ENCODE results near the gene ABCC4.

Gene ABCC4

DNA sequence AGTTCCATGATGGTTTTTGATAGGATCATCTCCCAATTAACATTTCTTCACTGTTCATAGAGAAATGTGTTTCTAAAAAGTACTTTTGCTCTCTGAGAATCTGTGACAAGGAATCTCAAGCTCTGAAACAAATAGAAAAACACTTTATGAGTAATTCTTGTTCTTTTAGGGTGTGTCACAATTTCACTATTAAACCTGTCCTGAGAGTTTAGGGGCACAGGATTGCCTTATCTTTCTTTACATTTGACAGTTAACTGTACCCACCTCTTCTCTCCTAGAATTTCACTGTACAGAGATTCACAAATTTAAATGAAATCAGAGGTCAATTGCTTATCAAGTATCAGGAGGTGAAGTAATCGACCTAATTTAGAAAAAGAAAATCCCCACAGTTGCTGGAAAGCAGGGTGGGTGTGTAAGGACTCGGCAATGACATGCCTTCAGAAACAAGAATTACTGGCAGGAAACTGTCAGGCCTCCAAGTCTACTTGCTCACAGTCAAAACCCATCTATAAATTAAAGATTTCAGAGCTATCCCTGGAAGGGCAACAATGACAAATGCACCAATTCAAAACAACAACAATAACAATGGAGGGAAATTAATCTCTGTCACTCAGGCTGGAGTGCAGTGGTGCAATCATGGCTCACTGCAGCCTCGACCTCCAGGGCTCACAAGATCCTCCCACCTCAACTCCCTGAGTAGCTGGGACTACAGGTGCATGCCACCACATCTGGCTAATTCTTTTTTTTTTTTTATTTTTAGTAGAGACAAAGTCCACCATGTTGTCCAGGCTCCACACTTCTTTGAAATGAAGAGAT is 250.2 kb downstream of the ABCC4 start:
- in situ Hi-C loops (cut with MboI; ENCODE audit: low sequenced_read_pairs) = no loop called here
- no peaks in the 10 kb centered on the region for H3K9me3 ChIP-seq
- no peaks in the 10 kb centered on the region for H3K27me3 ChIP-seq (ENCODE audit: low read depth)
- H3K4me1 ChIP-seq = peaks cover 12% of the 10 kb centered on the region
- H3K36me3 ChIP-seq (replicated peaks) = no peaks in the 10 kb centered on the region
- no peak overlapping the region for H3K4me3 ChIP-seq
- no peak for DNase-seq (ENCODE audit: low spot score in 2 of 2)

DNA sequence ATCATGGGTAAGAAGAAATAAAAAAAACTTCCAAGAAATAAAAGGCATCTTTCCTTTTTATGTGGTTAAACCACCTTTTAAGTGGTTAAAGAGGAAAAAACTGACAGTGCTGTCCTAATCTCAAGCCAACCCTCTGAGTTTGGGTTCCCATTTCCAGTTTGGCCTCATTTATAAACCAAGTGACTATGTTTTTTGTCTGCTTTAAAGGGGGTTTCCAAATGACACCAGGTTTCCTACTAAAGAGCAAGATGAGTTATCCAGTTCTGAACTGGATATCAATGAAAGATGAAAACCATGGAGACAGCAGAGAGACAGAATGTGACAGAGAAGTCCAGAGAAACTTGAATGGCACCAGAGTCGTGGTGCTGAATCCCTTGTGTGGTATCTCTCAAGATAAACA is 251.5 kb downstream of the ABCC4 start:
- Histone ChIP-seq H3K4me1 (peaks cover 6% of the 10 kb centered on the region; the same call in 1 of the 2 replicates), H3K36me3 (replicated peaks) (no peaks in the 10 kb centered on the region), H3K27me3 (ENCODE audit: low read depth) (no peaks in the 10 kb centered on the region), H3K4me3 (no peak overlapping the region), H3K9me3 (no peaks in the 10 kb centered on the region)
- in situ Hi-C loops (cut with MboI; ENCODE audit: low sequenced_read_pairs) = no loop called here
- no peak for DNase-seq (ENCODE audit: low spot score in 2 of 2)

DNA sequence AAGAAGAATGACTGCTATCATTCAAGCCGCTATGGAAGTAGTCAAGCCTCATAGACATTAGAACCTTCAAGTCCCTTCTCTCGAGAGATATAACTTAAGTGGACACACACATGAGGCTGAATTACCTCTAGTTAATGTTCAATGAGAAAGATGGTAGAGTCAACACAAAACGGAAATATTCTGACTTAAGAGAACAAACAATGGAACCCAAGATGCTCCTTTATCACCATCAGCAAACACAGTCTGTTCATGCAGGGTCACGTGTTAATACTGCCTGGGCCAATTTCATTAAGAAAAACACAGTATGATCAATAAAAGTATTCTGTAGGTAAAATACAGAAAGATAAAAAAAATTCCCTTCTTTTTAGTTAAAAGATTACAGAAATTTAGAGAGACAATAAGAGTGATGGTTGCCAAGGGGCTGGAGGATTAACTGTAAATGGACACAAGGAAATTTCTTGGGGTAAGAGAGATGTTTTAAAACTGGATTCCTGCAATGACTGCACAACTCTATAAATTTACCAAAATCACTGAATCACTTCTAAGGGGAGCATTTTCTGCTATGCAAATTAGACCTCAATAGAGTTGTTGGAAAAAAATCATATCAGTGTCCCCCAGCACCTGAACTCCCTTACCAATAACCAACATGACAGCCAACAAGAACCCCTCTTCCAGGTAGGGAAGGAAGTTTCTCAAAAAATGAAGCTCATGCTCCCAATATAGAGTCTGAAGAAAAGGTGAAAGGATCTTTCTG is 256.6 kb downstream of the ABCC4 start:
- in situ Hi-C loops (cut with MboI; ENCODE audit: low sequenced_read_pairs) = no loop called here
- Histone ChIP-seq H3K4me3 (no peak overlapping the region), H3K4me1 (no peaks in the 10 kb centered on the region), H3K9me3 (no peaks in the 10 kb centered on the region), H3K36me3 (replicated peaks) (no peaks in the 10 kb centered on the region), H3K27me3 (ENCODE audit: low read depth) (no peaks in the 10 kb centered on the region)
- no peak for DNase-seq (ENCODE audit: low spot score in 2 of 2)

DNA sequence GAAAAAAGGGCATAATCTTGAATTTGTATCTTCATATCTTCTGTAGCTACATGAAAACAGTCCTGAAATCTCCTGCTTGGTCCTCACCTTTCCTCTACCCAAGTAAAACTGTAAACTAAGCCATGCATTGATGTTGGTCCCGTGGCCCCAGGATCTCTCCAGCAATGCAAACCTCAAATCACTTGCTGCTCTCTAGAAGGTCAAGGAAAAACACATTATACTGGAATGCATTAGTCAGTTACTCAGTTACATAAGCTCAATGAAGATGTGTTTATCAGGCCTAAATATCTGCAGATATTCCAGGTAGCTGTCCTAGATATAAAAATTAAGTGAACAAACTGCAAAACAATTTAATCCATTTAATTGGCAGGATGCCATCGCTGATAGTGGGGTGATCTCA is 261.8 kb downstream of the ABCC4 start:
- Histone ChIP-seq H3K27me3 (ENCODE audit: low read depth) (no peaks in the 10 kb centered on the region), H3K4me3 (no peak overlapping the region), H3K4me1 (peaks cover 14% of the 10 kb centered on the region), H3K9me3 (no peaks in the 10 kb centered on the region), H3K36me3 (replicated peaks) (no peaks in the 10 kb centered on the region)
- DNase-seq (ENCODE audit: low spot score in 2 of 2) = no peak
- in situ Hi-C loops (cut with MboI; ENCODE audit: low sequenced_read_pairs) = no loop called here

DNA sequence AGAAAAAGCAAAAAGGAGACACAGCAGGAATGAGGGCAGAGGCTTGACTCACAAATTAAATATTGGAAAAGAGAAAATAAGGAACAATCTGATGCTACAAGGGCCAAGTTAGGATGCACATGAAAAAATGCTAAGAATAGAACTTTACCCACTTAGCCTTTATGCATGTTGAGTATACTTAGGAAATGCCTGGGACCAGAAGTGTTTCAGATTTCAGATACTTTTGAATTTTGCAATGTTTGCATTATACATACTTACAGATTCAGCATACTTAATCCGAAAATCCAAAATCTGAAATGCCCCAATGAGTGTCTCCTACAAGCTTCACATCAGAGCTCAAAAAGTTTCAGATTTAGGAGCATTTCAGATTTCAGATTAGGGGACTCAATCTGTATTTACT is 262.3 kb downstream of the ABCC4 start:
- in situ Hi-C loops (cut with MboI; ENCODE audit: low sequenced_read_pairs) = no loop called here
- DNase-seq (ENCODE audit: low spot score in 2 of 2) = no peak
- no peak overlapping the region for H3K4me3 ChIP-seq

DNA sequence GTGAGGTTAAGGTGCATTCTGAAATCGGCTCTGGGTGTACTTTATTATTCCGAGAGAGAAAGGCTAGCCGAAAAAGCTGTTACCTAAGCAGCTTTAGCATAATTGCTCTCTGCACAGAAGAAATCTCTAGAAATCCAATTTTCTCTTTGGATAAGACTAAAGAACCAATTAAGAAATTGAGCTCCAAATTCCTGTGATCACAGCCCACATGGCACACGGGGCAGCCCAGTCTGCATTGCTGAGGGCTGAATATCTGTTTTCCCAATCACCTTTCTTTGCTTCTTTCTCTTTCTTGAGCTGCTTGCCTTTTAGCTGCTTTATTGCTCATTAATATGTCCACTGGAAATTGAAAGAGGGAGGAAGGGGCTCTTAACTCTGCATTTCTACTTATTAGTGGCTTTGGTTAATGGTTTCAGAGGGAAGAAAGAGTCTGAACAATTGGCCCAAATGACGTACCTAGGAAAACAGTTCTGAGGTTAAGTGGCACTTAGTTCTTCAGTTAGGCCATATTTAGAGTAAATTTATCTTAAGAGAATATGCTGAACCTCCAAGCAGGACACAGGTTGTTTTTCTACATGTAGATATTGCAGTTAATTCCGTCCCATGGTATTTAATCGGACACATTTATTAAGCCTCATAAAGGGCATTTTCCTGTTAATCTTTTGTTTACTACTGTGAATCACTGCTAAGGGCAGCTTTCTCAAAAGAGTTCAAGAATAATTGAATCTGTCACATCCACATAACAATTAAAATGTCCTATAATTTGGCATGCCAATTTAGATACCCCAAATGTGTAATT is 265.7 kb downstream of the ABCC4 start:
- no peaks in the 10 kb centered on the region for H3K36me3 ChIP-seq (replicated peaks)
- in situ Hi-C loops (cut with MboI; ENCODE audit: low sequenced_read_pairs) = no loop called here
- no peak for DNase-seq (ENCODE audit: low spot score in 2 of 2)
- peaks cover 14% of the 10 kb centered on the region for H3K4me1 ChIP-seq
- no peak overlapping the region for H3K4me3 ChIP-seq
- no peaks in the 10 kb centered on the region for H3K9me3 ChIP-seq
- H3K27me3 ChIP-seq (ENCODE audit: low read depth) = no peaks in the 10 kb centered on the region

More for the DNA sequence above, 262.3 kb downstream of the ABCC4 start:
- Histone ChIP-seq H3K36me3 (replicated peaks) (no peaks in the 10 kb centered on the region), H3K27me3 (ENCODE audit: low read depth) (no peaks in the 10 kb centered on the region), H3K9me3 (no peaks in the 10 kb centered on the region), H3K4me1 (peaks cover 14% of the 10 kb centered on the region)

DNA sequence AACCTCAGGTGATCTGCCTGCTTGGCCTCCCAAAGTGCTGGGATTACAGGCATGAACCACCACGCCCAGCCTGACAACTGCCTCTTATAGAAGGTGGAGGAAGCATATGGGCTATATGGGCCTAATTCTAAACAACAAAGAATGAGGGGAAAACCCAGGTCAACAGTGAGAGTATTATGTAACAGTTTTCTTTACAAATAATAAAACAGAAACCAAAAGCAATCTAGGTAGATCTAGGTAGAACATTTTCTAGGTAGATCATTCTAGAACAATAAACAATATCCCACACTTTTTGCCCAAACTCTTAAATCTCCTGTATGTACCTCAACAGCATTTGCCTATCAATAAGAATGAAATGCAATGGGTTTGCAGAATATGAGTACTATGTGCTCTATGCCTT is 267.4 kb downstream of the ABCC4 start:
- no peaks in the 10 kb centered on the region for H3K36me3 ChIP-seq (replicated peaks)
- H3K4me1 ChIP-seq = peaks cover 14% of the 10 kb centered on the region
- no peaks in the 10 kb centered on the region for H3K9me3 ChIP-seq
- H3K27me3 ChIP-seq (ENCODE audit: low read depth) = no peaks in the 10 kb centered on the region
- in situ Hi-C loops (cut with MboI; ENCODE audit: low sequenced_read_pairs) = no loop called here
- DNase-seq (ENCODE audit: low spot score in 2 of 2) = no peak
- no peak overlapping the region for H3K4me3 ChIP-seq

DNA sequence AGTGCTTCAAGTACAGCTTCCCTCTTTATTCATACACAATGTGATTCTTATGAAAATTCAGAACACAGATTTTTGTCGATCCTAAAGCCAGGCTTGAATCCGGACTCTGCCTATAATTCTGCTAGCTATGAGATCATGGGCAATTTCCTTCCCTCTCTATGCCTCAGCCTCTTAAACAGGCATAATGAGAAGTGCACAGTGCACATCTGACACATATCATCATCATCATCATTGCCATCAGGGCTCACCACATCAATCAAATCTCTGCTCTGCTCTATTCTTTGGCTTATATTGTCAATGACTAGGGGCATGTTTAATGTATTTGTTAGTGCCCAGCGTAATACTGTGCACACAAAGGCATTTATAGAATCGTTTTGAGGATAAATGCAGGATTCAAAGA is 269.1 kb downstream of the ABCC4 start:
- no peak for DNase-seq (ENCODE audit: low spot score in 2 of 2)
- Histone ChIP-seq H3K27me3 (ENCODE audit: low read depth) (no peaks in the 10 kb centered on the region), H3K36me3 (replicated peaks) (no peaks in the 10 kb centered on the region; the same call in 1 of the 2 replicates), H3K4me3 (no peak overlapping the region), H3K9me3 (no peaks in the 10 kb centered on the region), H3K4me1 (peaks cover 14% of the 10 kb centered on the region)
- in situ Hi-C loops (cut with MboI; ENCODE audit: low sequenced_read_pairs) = no loop called here

DNA sequence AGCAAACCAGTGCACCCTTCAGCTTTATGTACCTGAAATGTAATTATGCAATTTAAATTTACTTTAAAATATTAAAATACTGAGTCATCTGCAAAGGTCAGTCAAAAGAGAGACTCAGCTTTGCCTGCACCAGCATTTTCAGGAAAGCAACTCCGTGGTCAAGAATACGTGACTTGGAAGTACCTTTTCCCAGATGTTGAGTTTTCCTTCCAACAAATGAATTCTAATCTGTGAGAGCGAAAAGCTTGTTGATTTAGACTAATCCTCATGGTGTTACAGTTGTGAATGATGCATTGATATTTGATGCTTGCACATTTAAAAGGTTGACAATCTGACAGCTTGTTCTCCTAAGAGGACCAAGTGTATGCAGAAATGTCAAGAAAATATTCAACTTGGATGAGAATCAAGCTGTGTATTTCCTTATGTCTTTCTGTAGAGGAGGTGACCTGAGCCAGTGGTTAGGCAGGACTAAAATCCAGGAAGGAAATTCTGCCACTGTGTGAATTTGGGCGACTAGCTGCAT is 270.4 kb downstream of the ABCC4 start:
- DNase-seq (ENCODE audit: low spot score in 2 of 2) = no peak
- Histone ChIP-seq H3K4me3 (no peak overlapping the region), H3K27me3 (ENCODE audit: low read depth) (no peaks in the 10 kb centered on the region), H3K4me1 (peaks cover 8% of the 10 kb centered on the region), H3K36me3 (replicated peaks) (no peaks in the 10 kb centered on the region; the same call in 1 of the 2 replicates), H3K9me3 (no peaks in the 10 kb centered on the region)
- in situ Hi-C loops (cut with MboI; ENCODE audit: low sequenced_read_pairs) = no loop called here

DNA sequence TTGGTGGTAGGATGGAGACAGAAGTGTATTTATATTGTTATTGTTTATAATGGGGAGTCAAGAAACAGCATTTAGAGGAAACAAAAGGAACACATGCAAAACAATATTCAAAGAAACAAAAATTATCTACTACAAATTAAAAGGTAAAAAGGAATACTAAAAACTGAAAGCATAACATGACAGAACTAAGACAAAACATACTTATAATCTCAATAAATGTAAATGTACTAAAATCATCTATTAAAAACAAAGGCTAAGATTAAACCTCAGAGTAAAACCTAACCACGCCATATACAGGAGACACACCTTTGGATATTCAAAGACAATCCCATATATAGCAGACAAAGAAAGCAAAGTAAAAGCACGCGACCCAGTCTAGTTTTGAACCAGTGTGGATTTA is 273.6 kb downstream of the ABCC4 start:
- no peak for DNase-seq (ENCODE audit: low spot score in 2 of 2)
- in situ Hi-C loops (cut with MboI; ENCODE audit: low sequenced_read_pairs) = no loop called here
- Histone ChIP-seq H3K9me3 (no peaks in the 10 kb centered on the region), H3K4me1 (no peaks in the 10 kb centered on the region), H3K4me3 (no peak overlapping the region), H3K27me3 (ENCODE audit: low read depth) (no peaks in the 10 kb centered on the region), H3K36me3 (replicated peaks) (no peaks in the 10 kb centered on the region; the same call in 1 of the 2 replicates)

DNA sequence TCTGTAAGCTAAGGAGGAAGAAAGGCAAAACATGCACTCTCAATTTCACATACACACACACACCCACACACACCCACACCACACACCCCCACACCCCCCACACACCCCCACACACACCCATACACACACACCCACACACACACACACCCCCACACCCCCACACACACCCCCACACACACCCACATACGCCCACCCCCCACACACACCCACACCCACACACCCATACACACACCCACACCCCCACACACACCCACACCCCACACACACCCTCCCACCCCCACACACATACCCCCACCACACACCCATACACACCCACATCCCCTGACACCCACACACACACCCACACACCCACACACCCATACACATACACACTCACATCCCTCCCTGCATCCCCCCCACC is 276.1 kb downstream of the ABCC4 start:
- Histone ChIP-seq H3K4me1 (no peaks in the 10 kb centered on the region), H3K36me3 (replicated peaks) (no peaks in the 10 kb centered on the region; the same call in 1 of the 2 replicates), H3K4me3 (no peak overlapping the region), H3K27me3 (ENCODE audit: low read depth) (no peaks in the 10 kb centered on the region), H3K9me3 (no peaks in the 10 kb centered on the region)
- DNase-seq (ENCODE audit: low spot score in 2 of 2) = no peak
- in situ Hi-C loops (cut with MboI; ENCODE audit: low sequenced_read_pairs) = no loop called here

DNA sequence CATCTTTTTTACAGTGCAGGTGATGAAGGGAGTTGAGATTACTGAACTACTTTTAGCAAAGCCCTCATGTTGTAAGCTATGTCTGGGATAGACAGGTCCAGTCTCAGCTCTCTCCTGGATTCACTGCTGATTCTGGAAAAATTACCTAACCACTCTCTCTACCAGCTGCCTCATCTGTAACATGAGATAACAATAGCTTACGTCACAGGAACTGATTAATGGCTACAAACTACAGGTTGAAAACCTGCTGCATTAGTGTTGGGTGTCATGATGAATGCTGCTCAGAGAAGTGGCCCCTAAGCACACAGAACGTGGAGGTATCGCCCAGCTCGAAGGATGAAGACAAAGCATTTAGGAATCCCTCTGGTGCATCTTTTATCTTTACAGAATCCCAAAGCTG is 277.8 kb downstream of the ABCC4 start:
- H3K4me1 ChIP-seq = no peaks in the 10 kb centered on the region
- no peak overlapping the region for H3K4me3 ChIP-seq
- H3K36me3 ChIP-seq (replicated peaks) = no peaks in the 10 kb centered on the region; the same call in 1 of the 2 replicates
- DNase-seq (ENCODE audit: low spot score in 2 of 2) = no peak
- in situ Hi-C loops (cut with MboI; ENCODE audit: low sequenced_read_pairs) = no loop called here
- no peaks in the 10 kb centered on the region for H3K27me3 ChIP-seq (ENCODE audit: low read depth)
- no peaks in the 10 kb centered on the region for H3K9me3 ChIP-seq

DNA sequence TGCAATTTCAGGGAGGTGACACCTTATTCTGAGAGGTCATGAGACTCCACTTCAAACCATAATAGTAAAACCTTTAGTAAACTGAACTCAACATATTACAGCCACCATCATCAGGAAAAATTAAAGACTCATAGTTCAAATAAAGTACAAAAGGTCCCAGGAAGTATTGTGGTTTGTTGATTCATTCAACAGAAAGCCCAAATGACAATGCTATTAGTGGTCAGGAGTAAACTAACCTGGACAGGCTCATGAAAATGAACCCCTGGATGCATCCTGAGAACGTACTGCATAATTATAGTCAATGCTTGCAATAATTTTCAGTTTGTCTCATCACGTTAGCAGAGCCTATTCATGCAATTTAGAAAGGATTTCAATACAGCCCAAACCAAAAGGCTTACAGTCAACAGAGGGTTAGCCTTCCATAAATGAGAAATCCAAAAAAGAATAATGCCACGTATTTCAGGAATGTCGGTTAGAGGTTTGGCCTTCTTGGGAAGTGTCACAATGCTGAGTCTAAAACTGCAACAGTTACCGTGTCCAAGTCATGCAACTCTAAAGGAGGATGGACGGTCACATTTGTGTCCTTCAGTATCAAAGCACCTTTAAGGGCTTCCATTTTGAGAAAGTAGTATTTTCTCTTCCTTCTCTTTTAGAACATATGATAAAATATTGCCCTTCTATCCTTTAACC is 280.8 kb downstream of the ABCC4 start:
- Histone ChIP-seq H3K4me1 (no peaks in the 10 kb centered on the region), H3K27me3 (ENCODE audit: low read depth) (no peaks in the 10 kb centered on the region), H3K36me3 (replicated peaks) (no peaks in the 10 kb centered on the region), H3K4me3 (no peak overlapping the region), H3K9me3 (no peaks in the 10 kb centered on the region)
- in situ Hi-C loops (cut with MboI; ENCODE audit: low sequenced_read_pairs) = no loop called here
- DNase-seq (ENCODE audit: low spot score in 2 of 2) = no peak
